Stimulated activated CD4-positive, alpha-beta T cell treated with anti-CD3 and anti-CD28 coated beads, Interleukin-15, amount 100 ng/mL, for 24 hours (primary cell): Measurements from ENCODE around the gene EVA1C.
"Not testable (repeated sequence)": the region's sequence is repeated elsewhere in the genome, so short reads cannot be mapped to it uniquely, and the experiment has no call there.

Experiments used
- DNase-seq: peaks from one replicate; pipeline ENCODE4 v3.0.0-alpha.2; 2020

EVA1C gene

GRCh38 chr21:32426066-32426465 lies 13.6 kb downstream of the EVA1C start:
- DNase-seq, result no peak

GRCh38 chr21:32426592-32427051 lies 14.1 kb downstream of the EVA1C start:
- DNase-seq, result no peak

- no peak for DNase-seq
These were observed 15.6 kb downstream of the EVA1C start for GRCh38 chr21:32427958-32428623.

GRCh38 chr21:32432982-32433660 lies 20.6 kb downstream of the EVA1C start:
- not testable (repeated sequence) for DNase-seq

GRCh38 chr21:32437729-32438128 lies 25.2 kb downstream of the EVA1C start:
- DNase-seq, result no peak

- DNase-seq, result no peak
These were observed 30.2 kb downstream of the EVA1C start for GRCh38 chr21:32442566-32443318.

- DNase-seq, result no peak
These were observed 32.6 kb downstream of the EVA1C start for GRCh38 chr21:32445101-32445500.

GRCh38 chr21:32446440-32446839 lies 33.9 kb downstream of the EVA1C start:
- not testable (repeated sequence) for DNase-seq

- DNase-seq, result no peak
These were observed 34.7 kb downstream of the EVA1C start for GRCh38 chr21:32447224-32447623.

GRCh38 chr21:32448803-32449594 lies 36.5 kb downstream of the EVA1C start:
- no peak for DNase-seq

GRCh38 chr21:32450881-32451701 lies 38.6 kb downstream of the EVA1C start:
- DNase-seq, result not testable (repeated sequence)

- DNase-seq, result not testable (repeated sequence)
These were observed 39.7 kb downstream of the EVA1C start for GRCh38 chr21:32452191-32452590.

GRCh38 chr21:32452641-32453040 lies 40.1 kb downstream of the EVA1C start:
- DNase-seq, result no peak

GRCh38 chr21:32455548-32455947 lies 43.0 kb downstream of the EVA1C start:
- DNase-seq, result no peak

GRCh38 chr21:32456497-32456918 lies 44.0 kb downstream of the EVA1C start:
- no peak for DNase-seq

GRCh38 chr21:32457360-32457840 lies 44.9 kb downstream of the EVA1C start:
- DNase-seq, result no peak

GRCh38 chr21:32457962-32458361 lies 45.5 kb downstream of the EVA1C start:
- no peak for DNase-seq

GRCh38 chr21:32459972-32460371 lies 47.5 kb downstream of the EVA1C start:
- no peak for DNase-seq

GRCh38 chr21:32461503-32461902 lies 49.0 kb downstream of the EVA1C start:
- no peak for DNase-seq

- DNase-seq, result not testable (repeated sequence)
These were observed 50.1 kb downstream of the EVA1C start for GRCh38 chr21:32462564-32462963.

- DNase-seq, result no peak
These were observed 50.9 kb downstream of the EVA1C start for GRCh38 chr21:32463367-32463766.

GRCh38 chr21:32463889-32464300 lies 51.4 kb downstream of the EVA1C start:
- DNase-seq, result no peak
